NCI-H510A treated with DMSO at 0.1 percent for 48 hours (cell line): ENCODE results near the gene SH2D1A.
"Not testable (repeated sequence)": the region's sequence is repeated elsewhere in the genome, so short reads cannot be mapped to it uniquely, and the experiment has no call there.

ENCODE experiments used
- DNase-seq: peaks from one replicate; lab custom pipeline; 2025; lab: John Stamatoyannopoulos, UW

The SH2D1A gene

GRCh38 chrX:124346117-124346876, at the start of gene SH2D1A:
SH2D1A (plus strand) TSS chrX:124346563; CDS start chrX:124346643, 80 bp downstream.
- DNase-seq = no peak

DNA sequence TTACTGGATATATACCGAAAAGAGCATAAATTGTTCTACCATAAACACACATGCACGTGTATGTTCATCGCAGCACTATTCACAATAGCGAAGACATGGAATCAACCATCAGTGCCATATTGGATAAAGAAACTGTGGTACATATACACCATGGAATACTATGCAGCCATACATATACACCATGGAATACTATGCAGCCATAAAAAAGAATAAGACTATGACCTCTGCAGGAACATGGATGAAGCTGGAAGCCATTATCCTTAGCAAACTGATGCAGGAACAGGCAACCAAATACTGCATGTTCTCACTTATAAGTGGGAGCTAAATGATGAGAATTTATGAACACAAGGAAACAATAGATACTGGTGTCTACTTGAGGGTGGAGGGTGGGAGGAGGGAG, 47.0 kb upstream of the SH2D1A start:
- not testable (repeated sequence) for DNase-seq

DNA sequence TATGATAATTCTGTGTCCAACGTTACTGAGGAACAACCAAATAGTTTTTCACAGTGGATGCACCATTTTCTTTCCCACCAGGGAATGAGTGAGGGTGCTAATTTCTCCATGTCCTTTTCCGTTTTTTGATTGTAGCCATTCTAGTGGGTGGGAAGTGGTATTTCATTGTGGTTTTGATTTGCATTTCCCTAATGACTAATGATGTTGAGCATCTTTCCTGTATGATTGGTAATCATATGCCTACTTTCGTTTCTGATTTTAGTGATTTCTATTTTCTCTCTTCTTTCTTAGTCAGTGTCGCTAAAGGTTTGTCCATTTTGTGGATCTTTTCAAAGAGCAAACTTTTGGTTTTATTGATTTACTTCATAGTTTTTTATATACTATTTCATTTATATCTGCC, 46.0 kb upstream of the SH2D1A start:
- no peak for DNase-seq

GRCh38 chrX:124307253-124307907, 39.0 kb upstream of the SH2D1A start:
- DNase-seq = no peak

DNA sequence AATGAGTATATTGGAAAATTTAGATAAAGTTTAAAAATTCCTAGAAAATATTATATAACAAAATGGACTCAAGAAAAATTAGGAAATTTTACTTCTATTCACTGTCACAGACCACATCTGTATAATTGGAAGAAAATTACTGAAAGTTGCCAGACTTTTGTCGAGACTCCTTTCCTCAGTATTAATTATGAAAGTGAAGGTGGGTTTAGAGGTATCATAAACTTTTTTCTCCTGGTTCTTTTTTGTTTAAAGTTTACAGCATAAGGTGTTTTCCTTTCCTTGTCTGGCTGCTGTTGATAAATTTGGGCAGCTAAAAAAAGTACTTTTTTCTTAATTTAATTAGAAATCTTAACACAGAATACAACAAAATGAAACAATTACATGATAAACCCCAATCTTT, 20.6 kb upstream of the SH2D1A start:
- no peak for DNase-seq

GRCh38 chrX:124328765-124329164, 17.6 kb upstream of the SH2D1A start:
- DNase-seq = no peak

- DNase-seq = no peak
These were observed 13.6 kb upstream of the SH2D1A start, which contains the start of gene TEX13D for GRCh38 chrX:124332481-124333424. TEX13D (plus strand) TSS chrX:124332660; CDS start chrX:124332918, 258 bp downstream.

- no peak for DNase-seq
These were observed 12.5 kb upstream of the SH2D1A start for GRCh38 chrX:124333862-124334261.

GRCh38 chrX:124334555-124334954, 11.8 kb upstream of the SH2D1A start:
- not testable (repeated sequence) for DNase-seq

GRCh38 chrX:124335598-124335997, 10.8 kb upstream of the SH2D1A start:
- no peak for DNase-seq

DNA sequence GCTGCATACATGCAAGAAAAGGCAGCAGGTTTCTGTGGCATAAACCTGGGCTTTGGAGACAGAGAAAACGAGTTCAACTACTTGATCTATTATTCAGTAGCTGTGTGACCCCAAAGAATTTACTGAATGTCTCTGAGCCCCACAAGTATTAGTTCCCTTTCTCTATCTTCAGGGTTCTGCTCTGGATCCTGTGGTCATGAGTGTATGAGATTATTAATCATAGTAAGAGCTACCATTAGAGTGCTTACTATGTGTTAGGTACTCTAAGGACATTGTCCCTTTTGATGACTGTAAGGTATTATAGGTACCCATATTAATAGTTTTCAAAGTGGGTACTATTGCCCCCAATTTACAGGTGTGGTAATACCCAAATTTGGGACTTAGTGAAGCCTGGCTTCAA, 8.4 kb upstream of the SH2D1A start:
- no peak for DNase-seq

DNA sequence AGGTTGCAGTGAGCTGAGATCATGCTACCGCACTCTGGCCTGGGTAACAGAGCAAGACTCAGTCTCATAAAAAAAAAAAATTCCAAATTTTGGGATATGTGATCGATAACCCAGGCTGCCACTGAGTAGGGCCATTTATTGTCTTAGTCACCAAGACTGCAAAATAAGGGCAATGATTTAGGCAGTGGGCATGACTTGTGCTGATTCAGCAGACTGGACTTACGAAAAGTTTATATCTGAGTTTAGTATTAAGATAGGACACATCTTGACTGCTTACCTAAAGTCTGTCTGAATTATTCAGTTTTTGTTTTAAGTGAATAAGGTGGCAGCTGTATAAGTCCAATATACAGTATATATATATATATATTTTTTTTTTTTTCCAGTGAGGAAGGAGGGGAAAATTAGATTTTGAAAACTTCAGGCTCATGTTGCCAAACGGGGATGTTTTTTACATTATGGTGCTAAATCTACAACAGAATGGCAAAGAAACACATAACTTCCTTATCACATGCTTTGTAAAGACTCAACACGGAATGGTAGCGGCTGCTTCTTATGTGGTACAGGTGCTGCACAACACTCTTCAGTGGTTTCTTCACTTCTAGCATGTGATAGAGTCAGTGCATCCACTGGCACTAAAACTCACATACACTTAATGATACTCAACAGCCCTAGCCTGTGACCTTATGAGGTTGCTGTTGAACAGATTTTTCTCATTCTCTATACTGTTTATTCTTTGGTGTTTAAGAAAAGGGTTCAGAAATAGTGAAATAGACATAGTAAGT, 7.4 kb upstream of the SH2D1A start:
- DNase-seq = no peak

DNA sequence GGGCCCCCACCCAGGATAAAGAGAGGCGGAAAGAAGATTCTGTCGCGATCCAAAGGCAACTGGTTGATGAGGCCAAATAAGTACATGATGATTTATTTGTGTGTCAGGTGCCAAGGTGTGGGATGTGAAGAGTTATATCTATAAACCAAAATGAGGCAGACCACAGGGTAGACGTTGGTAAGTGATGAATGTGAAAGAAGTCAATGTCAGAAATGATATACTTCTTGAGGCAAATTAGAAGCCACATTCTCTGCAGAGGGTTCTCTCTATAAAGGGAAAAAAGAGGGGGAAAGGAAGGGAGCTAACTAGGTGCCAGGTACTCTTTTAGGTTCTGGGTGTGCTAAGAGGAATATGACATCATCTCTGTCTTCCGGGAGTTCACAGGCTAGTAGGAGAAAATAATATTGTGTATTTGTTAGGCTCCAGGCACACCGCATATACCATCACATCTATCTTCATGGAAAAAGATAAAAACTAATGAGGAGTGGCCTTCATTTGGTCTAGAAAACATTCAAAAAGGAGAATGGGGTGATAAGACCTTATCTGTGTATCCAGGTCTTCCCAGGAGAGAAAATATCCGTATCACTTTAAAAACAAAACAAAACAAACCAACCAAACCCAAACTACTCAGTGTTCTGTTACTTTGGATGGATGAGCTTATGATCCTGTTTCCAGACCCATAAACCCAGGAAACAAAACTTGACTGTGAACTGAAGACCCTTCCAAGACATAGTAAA, 4.8 kb upstream of the SH2D1A start:
- DNase-seq = no peak

DNA sequence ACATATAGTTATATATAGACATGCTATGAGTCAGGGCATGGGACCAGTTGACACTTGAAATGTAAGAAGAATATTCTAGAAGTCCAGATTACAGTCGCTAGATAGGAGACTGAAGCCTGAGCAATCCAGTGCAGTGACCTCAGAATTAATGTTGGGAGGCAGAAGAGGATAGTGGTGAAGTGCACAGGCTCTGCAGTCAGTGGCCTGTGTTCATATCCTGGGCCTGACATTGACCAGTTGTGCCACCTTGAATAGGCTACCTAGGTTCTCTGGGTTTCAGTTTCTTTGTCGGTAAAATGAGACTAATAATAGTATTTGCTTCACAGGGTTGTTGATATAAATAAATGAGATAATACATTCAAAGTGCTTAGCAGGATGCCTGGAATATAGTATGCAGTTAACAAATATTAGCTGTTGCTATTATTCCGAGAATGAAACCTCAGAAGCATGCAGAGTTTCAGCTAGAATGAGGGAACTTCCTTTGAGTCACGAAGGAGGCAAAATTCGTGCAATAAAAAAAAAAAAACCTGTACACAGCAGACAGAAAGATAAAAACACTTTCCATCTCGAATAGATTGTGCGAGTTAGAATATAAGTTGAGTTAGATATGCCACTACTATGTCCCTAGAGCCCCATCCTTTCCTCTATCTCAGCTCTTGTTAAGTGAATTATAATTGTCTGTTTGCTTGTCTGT, 4.0 kb upstream of the SH2D1A start:
- no peak for DNase-seq

- no peak for DNase-seq
These were observed 3.3 kb upstream of the SH2D1A start for GRCh38 chrX:124343016-124343415.

- DNase-seq = no peak
These were observed 2.1 kb upstream of the SH2D1A start for GRCh38 chrX:124344246-124344645.

DNA sequence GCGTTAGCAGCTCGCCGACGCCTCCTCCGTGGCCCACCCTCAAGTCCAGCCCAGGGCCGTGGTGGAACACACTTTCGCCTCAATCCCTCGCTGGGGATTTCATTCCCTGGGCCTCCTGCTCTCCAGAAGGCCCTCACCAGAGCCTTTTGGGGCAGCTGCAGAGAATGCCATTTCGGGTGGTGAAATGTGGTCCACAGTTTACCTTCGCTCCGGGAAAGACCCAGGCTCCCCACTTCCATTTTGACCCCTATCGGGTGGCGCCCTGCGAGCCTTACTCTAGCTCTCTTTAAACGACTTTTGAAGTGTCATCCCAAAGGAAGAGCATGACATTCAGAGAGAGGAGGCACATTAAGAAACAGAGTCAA, 496 bp downstream of the SH2D1A start:
- no peak for DNase-seq

GRCh38 chrX:124347242-124347641, 879 bp downstream of the SH2D1A start:
- no peak for DNase-seq

DNA sequence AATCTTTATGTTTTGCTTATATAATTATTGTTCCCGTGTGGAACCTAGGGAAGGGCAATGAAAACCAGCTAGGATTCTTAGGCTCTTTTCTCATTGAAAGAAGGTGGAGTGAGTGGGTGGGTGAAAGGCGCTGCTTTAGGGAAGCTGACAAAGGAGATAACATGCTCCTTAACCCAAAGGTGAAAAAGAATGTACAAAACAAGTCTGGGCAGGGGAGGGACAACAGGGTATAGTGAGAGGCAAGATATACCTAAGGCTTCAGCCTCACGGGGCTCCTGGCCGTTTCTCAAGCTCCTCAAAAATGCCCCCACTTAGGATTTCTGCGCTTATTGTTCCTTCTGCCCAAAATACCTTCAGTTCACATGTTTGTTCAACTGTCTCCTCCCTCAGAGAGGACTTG, 1.8 kb downstream of the SH2D1A start:
- DNase-seq = no peak

DNA sequence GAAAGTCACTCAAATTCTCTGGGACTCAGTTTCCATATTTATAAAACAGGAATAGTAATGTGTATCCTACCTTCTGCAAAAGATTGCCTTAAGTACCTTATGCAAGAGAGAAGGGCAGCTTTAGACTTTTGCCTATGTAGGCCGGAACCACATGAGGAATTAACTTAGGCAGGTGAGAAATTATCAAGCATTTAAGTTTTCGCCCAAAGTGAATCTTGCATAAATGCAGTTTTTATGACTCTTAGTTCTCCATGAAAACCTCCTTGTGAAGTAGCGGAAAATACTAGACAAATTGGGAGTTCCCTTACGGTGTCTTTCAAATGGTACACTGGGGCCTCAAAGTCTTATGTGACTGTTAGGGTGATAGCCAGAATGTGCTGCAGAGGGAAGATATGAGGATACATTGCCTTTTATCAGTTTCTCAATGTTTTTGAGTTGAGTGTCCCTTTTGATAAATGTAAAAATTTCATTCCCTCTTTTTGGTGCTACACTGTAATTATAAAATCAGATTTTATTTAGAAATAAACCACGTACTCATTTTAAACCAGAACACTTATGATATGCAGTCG, 2.6 kb downstream of the SH2D1A start:
- no peak for DNase-seq
